CD14-positive monocyte (primary cell): ENCODE results near the gene BTNL2. TPM values are rescaled to one million over a fixed set of nuclear protein-coding genes. Genes with fewer than 3 reads are reported as not detected.

Experiments
- DNase-seq, 3 donors: peaks; one replicate each; pipeline ENCODE4 v3.0.0-alpha.2; 2011 to 2022
- H2AFZ ChIP-seq: 2 replicates; pipeline ENCODE4 v1.6.0; 2012; ENCODE audit warnings: mild to moderate bottlenecking, low read depth, low read length, inconsistent platforms; ENCODE audit not compliant: insufficient read depth, poor library complexity, severe bottlenecking
- H3K27ac ChIP-seq, 2 donors: 1 replicate in 1 of 2; 2 replicates in 1 of 2; pipeline ENCODE4 v1.5.1; 2012 to 2013; ENCODE audit warnings: low read length in 2 of 2, control low read depth in 1 of 2, inconsistent platforms in 1 of 2, low read depth in 1 of 2, mild to moderate bottlenecking in 1 of 2
- H3K27me3 ChIP-seq, 2 donors: one replicate each; pipeline versions ENCODE4 v1.6.0 to v1.6.1; 2011 to 2013; ENCODE audit warnings: low read length in 2 of 2; ENCODE audit not compliant: control insufficient read depth in 2 of 2, insufficient read depth in 2 of 2
- H3K36me3 ChIP-seq, 2 donors: replicated peaks in 1 of 2; 1 replicate in 1 of 2; 2 replicates in 1 of 2; pipeline versions ENCODE4 v1.5.1 to v1.6.1; 2012 to 2013; ENCODE audit warnings: low read length in 2 of 2, control low read depth in 1 of 2, inconsistent platforms in 1 of 2, mild to moderate bottlenecking in 1 of 2; ENCODE audit not compliant: insufficient read depth in 2 of 2, control insufficient read depth in 1 of 2
- H3K4me1 ChIP-seq, 2 donors: 1 replicate in 1 of 2; 2 replicates in 1 of 2; pipeline versions ENCODE4 v1.5.1 to v1.6.1; 2012 to 2013; ENCODE audit warnings: low read length in 2 of 2, control low read depth in 1 of 2, inconsistent platforms in 1 of 2, mild to moderate bottlenecking in 1 of 2, moderate library complexity in 1 of 2; ENCODE audit not compliant: insufficient read depth in 2 of 2, control insufficient read depth in 1 of 2
- H3K4me2 ChIP-seq: replicated peaks from 2 replicates; pipeline ENCODE3; 2012; ENCODE audit warnings: low read length, moderate library complexity, mild to moderate bottlenecking; ENCODE audit not compliant: poor library complexity, severe bottlenecking; ENCODE audit errors: extremely low read depth
- H3K4me3 ChIP-seq, 3 experiments: fragments of 200-600 bp in 1 of 3; sonication (generic) in 1 of 3; replicated peaks in 1 of 3; 1 replicate in 2 of 3; 2 replicates in 1 of 3; pipeline ENCODE4 v1.5.1; 2011 to 2013; ENCODE audit warnings: low read length in 3 of 3, mild to moderate bottlenecking in 3 of 3, control low read depth in 2 of 3, low read depth in 2 of 3, inconsistent platforms in 1 of 3, moderate library complexity in 1 of 3
- H3K79me2 ChIP-seq: 2 replicates; pipeline ENCODE4 v1.6.0; 2012; ENCODE audit warnings: mild to moderate bottlenecking, control low read depth, inconsistent platforms, low read length, moderate library complexity; ENCODE audit not compliant: insufficient read depth
- H3K9ac ChIP-seq: 2 replicates; pipeline ENCODE4 v1.6.0; 2017; ENCODE audit warnings: low read length, mild to moderate bottlenecking; ENCODE audit not compliant: insufficient read depth, poor library complexity, severe bottlenecking
- H3K9me3 ChIP-seq, 2 donors: replicated peaks in 1 of 2; 1 replicate in 1 of 2; 2 replicates in 1 of 2; pipeline versions ENCODE4 v1.5.1 to v1.6.1; 2012 to 2013; ENCODE audit warnings: low read length in 2 of 2, control low read depth in 1 of 2; ENCODE audit not compliant: control insufficient read depth in 1 of 2, insufficient read depth in 1 of 2
- H4K20me1 ChIP-seq: 2 replicates; pipeline ENCODE4 v1.6.0; 2012; ENCODE audit warnings: mild to moderate bottlenecking, low read length, control low read depth, moderate library complexity; ENCODE audit not compliant: insufficient read depth
- H3K27ac Mint-ChIP-seq, 7 donors: one replicate each; pipeline ENCODE4 v1.8.0; 2020; ENCODE audit warnings: mild to moderate bottlenecking in 7 of 7, mixed read lengths in 7 of 7, moderate library complexity in 6 of 7, inconsistent platforms in 2 of 7
- H3K27me3 Mint-ChIP-seq, 3 donors: one replicate each; pipeline ENCODE4 v1.8.0; 2021 to 2022; ENCODE audit warnings: low read depth in 3 of 3, mild to moderate bottlenecking in 3 of 3, mixed read lengths in 3 of 3, moderate library complexity in 3 of 3, inconsistent platforms in 1 of 3
- H3K36me3 Mint-ChIP-seq, 2 donors: one replicate each; pipeline ENCODE4 v1.8.0; 2020; ENCODE audit warnings: mixed read lengths in 2 of 2, inconsistent platforms in 1 of 2, mild to moderate bottlenecking in 1 of 2
- H3K4me1 Mint-ChIP-seq: one replicate; pipeline ENCODE4 v1.8.0; 2020; ENCODE audit warnings: mild to moderate bottlenecking, mixed read lengths
- H3K4me3 Mint-ChIP-seq, 2 donors: one replicate each; pipeline ENCODE4 v1.8.0; 2020; ENCODE audit warnings: mild to moderate bottlenecking in 2 of 2, mixed read lengths in 2 of 2, moderate library complexity in 1 of 2
- H3K9me3 Mint-ChIP-seq, 7 donors: one replicate each; pipeline ENCODE4 v1.8.0; 2020 to 2022; ENCODE audit warnings: mixed read lengths in 7 of 7, mild to moderate bottlenecking in 6 of 7, moderate library complexity in 6 of 7, inconsistent platforms in 2 of 7
- WGBS: methylation state at CpG from one replicate; pipeline ENCODE4 v1.1.5; 2013; ENCODE audit warnings: missing lambda C conversion rate; ENCODE audit not compliant: insufficient coverage; 5-methylcytosine and 5-hydroxymethylcytosine counted together
- intact Hi-C, 2 donors: fragments of 100-400 bp; cut with micrococcal nuclease; formaldehyde crosslinking; loops; one replicate each; pipeline versions ENCODE4 v1.15.0 to v1.15.1; 2023
- polyA plus RNA-seq, 3 donors: library from polyadenylated mRNA; depleted of rRNA in 1 of 3; unstranded in 2 of 3; stranded (reverse) in 1 of 3; fragments of 300-500 nt in 2 of 3; fragments of >200 nt in 1 of 3; fragmentation: Illumina TruSeq in 2 of 3; gene quantifications; 1 replicate in 2 of 3; 2 replicates in 1 of 3; pipeline ENCODE4 v1.2.3, GENCODE V29; 2012 to 2021
- TF ChIP-seq, protein P1 (sequence below): fragments of 200-600 bp; IDR thresholded peaks from one replicate; pipeline ENCODE4 v1.8.0; 2022; ENCODE audit warnings: antibody characterized with exemption, mild to moderate bottlenecking

Gene BTNL2
- polyA plus RNA-seq, 3 donors: not detected

DNA sequence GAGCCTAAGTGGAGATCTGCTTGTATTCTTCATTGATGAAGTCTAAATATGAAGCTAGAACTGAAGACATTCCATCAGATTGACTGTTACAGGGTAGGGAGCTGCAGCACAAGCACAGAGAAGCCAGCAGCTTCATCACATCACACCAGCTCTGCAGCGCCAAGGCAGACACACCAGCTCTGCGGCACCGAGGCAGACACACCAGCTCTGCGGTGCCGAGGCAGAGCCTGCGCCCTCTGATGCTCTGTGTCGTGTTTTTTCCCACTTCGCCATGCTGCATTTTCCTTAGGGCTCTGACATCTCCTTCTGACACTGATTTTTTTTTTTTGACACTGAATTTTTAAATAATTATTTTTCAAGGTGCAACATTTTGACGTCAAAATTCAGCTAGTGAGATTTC lies 784 bp downstream of the BTNL2 start:
- Histone ChIP-seq H3K36me3 (no peaks in the 10 kb centered on the region), H2AFZ (no peak overlapping the region), H3K9me3 (no peaks in the 10 kb centered on the region), H3K27me3 (peaks cover 0 to 7% of the 10 kb centered on the region in 2 donors), H3K4me3 (no peak overlapping the region), H3K27ac (no peak overlapping the region), H3K4me2 (no peak overlapping the region), H4K20me1 (no peaks in the 10 kb centered on the region), H3K4me1 (no peaks in the 10 kb centered on the region), H3K79me2 (no peaks in the 10 kb centered on the region), H3K9ac (no peak overlapping the region)
- H3K4me1 Mint-ChIP-seq: peaks cover 1% of the 10 kb centered on the region
- H3K27ac Mint-ChIP-seq: no peak overlapping the region
- intact Hi-C loops: loop anchor here in 1 of 2 donors (10.0 kb wide), 1 partner anchor 459 kb away; no protein-coding TSS in a partner anchor
- WGBS: 86% methylated on average over 8 of the region's 9 CpGs
- peaks cover 14 to 15% (median 14%) of the 10 kb centered on the region in 3 donors for H3K27me3 Mint-ChIP-seq
- no peak for DNase-seq
- TF ChIP-seq, protein P1, sequence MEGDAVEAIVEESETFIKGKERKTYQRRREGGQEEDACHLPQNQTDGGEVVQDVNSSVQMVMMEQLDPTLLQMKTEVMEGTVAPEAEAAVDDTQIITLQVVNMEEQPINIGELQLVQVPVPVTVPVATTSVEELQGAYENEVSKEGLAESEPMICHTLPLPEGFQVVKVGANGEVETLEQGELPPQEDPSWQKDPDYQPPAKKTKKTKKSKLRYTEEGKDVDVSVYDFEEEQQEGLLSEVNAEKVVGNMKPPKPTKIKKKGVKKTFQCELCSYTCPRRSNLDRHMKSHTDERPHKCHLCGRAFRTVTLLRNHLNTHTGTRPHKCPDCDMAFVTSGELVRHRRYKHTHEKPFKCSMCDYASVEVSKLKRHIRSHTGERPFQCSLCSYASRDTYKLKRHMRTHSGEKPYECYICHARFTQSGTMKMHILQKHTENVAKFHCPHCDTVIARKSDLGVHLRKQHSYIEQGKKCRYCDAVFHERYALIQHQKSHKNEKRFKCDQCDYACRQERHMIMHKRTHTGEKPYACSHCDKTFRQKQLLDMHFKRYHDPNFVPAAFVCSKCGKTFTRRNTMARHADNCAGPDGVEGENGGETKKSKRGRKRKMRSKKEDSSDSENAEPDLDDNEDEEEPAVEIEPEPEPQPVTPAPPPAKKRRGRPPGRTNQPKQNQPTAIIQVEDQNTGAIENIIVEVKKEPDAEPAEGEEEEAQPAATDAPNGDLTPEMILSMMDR: no peak
- H3K9me3 Mint-ChIP-seq: peaks cover 0 to 1% (median 0%) of the 10 kb centered on the region in 7 donors
- no peaks in the 10 kb centered on the region for H3K36me3 Mint-ChIP-seq
- no peak overlapping the region for H3K4me3 Mint-ChIP-seq

DNA sequence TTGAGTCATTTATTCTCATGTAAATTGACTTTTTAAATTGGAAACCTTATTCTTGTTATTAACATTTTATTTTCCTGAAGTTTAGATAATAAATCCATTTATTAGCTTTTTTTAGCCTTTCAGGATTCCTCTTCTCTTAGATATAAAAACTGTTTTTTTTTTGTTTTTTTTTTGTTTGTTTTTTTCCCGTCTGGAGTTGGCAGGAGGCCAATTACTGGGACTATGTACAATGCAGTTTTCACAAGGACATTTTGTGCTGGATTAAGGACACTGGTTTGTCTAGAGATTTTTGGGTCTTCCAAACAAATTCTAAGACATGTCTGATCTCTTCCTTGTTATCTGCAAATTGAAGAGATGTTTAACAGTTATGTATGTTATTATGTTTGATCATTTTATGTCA lies 1.3 kb downstream of the BTNL2 start:
- H3K4me3 ChIP-seq: no peak overlapping the region
- no peaks in the 10 kb centered on the region for H4K20me1 ChIP-seq
- no peaks in the 10 kb centered on the region for H3K4me1 ChIP-seq
- H3K27me3 ChIP-seq: peaks cover 0 to 7% of the 10 kb centered on the region in 2 donors
- Mint-ChIP-seq H3K27ac (no peak overlapping the region), H3K36me3 (no peaks in the 10 kb centered on the region), H3K4me1 (peaks cover 1% of the 10 kb centered on the region), H3K4me3 (no peak overlapping the region), H3K27me3 (peaks cover 14 to 16% (median 15%) of the 10 kb centered on the region in 3 donors), H3K9me3 (peaks cover 0 to 2% (median 0%) of the 10 kb centered on the region in 7 donors)
- H3K9ac ChIP-seq: no peak overlapping the region
- TF ChIP-seq, protein P1: no peak
- H2AFZ ChIP-seq: no peak overlapping the region
- no peaks in the 10 kb centered on the region for H3K79me2 ChIP-seq
- H3K36me3 ChIP-seq: no peaks in the 10 kb centered on the region
- no peak for DNase-seq
- 60% methylated on average over 1 of the region's 1 CpG for WGBS
- no peaks in the 10 kb centered on the region for H3K9me3 ChIP-seq
- no peak overlapping the region for H3K4me2 ChIP-seq
- intact Hi-C loops: loop anchor here in 1 of 2 donors (10.0 kb wide), 1 partner anchor 459 kb away; no protein-coding TSS in a partner anchor
- no peak overlapping the region for H3K27ac ChIP-seq
